HepG2 (cell line): ENCODE data around the gene ELOVL5. TPM values are rescaled to one million over a fixed set of nuclear protein-coding genes. Genes with fewer than 3 reads are reported as not detected.

ENCODE experiments used
- HNRNPL ChIP-seq: fragments of 200-400 bp; formaldehyde crosslinking; IDR thresholded peaks from 2 replicates; pipeline ENCODE4 v1.6.1; 2017; ENCODE audit warnings: mild to moderate bottlenecking, low read depth, low read length
- JARID2 ChIP-seq: sonication (generic); formaldehyde crosslinking; IDR thresholded peaks from 2 replicates; pipeline ENCODE4 v1.8.1; 2023; ENCODE audit warnings: missing genetic modification reagents, inconsistent platforms; ENCODE audit not compliant: insufficient replicate concordance
- MIER2 ChIP-seq: IDR thresholded peaks from 2 replicates; pipeline ENCODE4 v1.6.1; 2016; ENCODE audit warnings: missing biosample characterization, missing genetic modification reagents
- NAIF1 ChIP-seq: sonication (generic); formaldehyde crosslinking; IDR thresholded peaks from 2 replicates; pipeline ENCODE4 v1.5.0; 2020; ENCODE audit warnings: mild to moderate bottlenecking, missing genetic modification reagents, borderline replicate concordance
- ZBTB20 ChIP-seq: sonication (generic); formaldehyde crosslinking; IDR thresholded peaks from 2 replicates; pipeline ENCODE4 v1.8.1; 2023; ENCODE audit warnings: missing genetic modification reagents, low read depth, mild to moderate bottlenecking, borderline replicate concordance
- polyA plus RNA-seq, 8 experiments: library from polyadenylated mRNA; depleted of rRNA in 3 of 8; stranded (reverse) in 7 of 8; unstranded in 1 of 8; fragments of >200 nt; fragmentation: Illumina TruSeq in 4 of 8; extraction: Trizol in 4 of 8; gene quantifications; 2 replicates each; pipeline versions ENCODE4 v1.2.1 to v1.2.3, GENCODE V29; 2011 to 2016; ENCODE audit warnings: low read depth in 4 of 8, missing spikeins in 1 of 8, mixed read lengths in 1 of 8; ENCODE audit not compliant: insufficient read depth in 1 of 8
- total RNA-seq, 5 experiments: library from RNA; depleted of rRNA; stranded (reverse); fragments of >200 nt; fragmentation: Illumina TruSeq; extraction: Trizol; gene quantifications; 2 replicates each; pipeline ENCODE4 v1.2.3, GENCODE V29; 2016; ENCODE audit warnings: low read depth in 1 of 5
- TF ChIP-seq, protein P1 (sequence below): sonication (generic); formaldehyde crosslinking; IDR thresholded peaks from one replicate; pipeline ENCODE4 v1.5.1; 2020; ENCODE audit warnings: mild to moderate bottlenecking, missing genetic modification reagents; ENCODE audit errors: not compliant biosample characterization
- TF ChIP-seq, protein P2 (sequence below): sonication (generic); formaldehyde crosslinking; conservative IDR thresholded peaks from 2 replicates; pipeline ENCODE4 v1.4.0; 2020; ENCODE audit warnings: missing genetic modification reagents
- TF ChIP-seq, protein P3 (sequence below): sonication (generic); formaldehyde crosslinking; IDR thresholded peaks from 2 replicates; pipeline ENCODE4 v1.8.0; 2022; ENCODE audit warnings: mild to moderate bottlenecking, missing genetic modification reagents, moderate library complexity
- TF ChIP-seq, protein P4 (sequence below): IDR thresholded peaks from 2 replicates; pipeline ENCODE4 v1.6.1; 2016; ENCODE audit warnings: missing biosample characterization, missing genetic modification reagents, low read depth
- TF ChIP-seq, protein P5 (sequence below): sonication (generic); formaldehyde crosslinking; IDR thresholded peaks from 2 replicates; pipeline ENCODE4 v1.5.1; 2020; ENCODE audit warnings: missing genetic modification reagents, mild to moderate bottlenecking, borderline replicate concordance

Gene ELOVL5
- total and polyA plus RNA-seq, 2 of the 13 experiments (the other 11 are each of a cell fraction or from before 2014, with no cell fraction given) = 50.1 to 72.4 TPM

DNA sequence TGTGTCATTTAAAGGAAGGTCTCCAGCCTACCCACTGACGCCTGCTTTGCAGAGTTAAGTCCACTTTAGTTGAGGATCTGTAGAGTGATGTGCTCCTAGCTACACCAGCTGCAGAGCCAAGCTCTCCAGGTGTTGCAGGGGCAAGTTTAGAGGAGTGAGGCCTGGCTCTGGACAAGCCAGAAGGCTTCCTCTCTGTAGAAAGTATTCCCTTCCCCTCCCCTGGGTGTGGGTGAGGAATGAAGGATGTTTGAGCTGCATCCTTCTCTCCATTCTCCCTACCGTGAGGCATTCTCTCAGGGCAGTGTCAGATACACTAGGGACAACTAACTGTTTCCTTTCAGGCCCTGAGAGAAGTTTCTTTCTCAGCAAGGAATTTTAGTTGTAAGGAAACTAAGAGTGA is 66.5 kb downstream of the ELOVL5 start (continued):
- TF ChIP-seq, protein P1, sequence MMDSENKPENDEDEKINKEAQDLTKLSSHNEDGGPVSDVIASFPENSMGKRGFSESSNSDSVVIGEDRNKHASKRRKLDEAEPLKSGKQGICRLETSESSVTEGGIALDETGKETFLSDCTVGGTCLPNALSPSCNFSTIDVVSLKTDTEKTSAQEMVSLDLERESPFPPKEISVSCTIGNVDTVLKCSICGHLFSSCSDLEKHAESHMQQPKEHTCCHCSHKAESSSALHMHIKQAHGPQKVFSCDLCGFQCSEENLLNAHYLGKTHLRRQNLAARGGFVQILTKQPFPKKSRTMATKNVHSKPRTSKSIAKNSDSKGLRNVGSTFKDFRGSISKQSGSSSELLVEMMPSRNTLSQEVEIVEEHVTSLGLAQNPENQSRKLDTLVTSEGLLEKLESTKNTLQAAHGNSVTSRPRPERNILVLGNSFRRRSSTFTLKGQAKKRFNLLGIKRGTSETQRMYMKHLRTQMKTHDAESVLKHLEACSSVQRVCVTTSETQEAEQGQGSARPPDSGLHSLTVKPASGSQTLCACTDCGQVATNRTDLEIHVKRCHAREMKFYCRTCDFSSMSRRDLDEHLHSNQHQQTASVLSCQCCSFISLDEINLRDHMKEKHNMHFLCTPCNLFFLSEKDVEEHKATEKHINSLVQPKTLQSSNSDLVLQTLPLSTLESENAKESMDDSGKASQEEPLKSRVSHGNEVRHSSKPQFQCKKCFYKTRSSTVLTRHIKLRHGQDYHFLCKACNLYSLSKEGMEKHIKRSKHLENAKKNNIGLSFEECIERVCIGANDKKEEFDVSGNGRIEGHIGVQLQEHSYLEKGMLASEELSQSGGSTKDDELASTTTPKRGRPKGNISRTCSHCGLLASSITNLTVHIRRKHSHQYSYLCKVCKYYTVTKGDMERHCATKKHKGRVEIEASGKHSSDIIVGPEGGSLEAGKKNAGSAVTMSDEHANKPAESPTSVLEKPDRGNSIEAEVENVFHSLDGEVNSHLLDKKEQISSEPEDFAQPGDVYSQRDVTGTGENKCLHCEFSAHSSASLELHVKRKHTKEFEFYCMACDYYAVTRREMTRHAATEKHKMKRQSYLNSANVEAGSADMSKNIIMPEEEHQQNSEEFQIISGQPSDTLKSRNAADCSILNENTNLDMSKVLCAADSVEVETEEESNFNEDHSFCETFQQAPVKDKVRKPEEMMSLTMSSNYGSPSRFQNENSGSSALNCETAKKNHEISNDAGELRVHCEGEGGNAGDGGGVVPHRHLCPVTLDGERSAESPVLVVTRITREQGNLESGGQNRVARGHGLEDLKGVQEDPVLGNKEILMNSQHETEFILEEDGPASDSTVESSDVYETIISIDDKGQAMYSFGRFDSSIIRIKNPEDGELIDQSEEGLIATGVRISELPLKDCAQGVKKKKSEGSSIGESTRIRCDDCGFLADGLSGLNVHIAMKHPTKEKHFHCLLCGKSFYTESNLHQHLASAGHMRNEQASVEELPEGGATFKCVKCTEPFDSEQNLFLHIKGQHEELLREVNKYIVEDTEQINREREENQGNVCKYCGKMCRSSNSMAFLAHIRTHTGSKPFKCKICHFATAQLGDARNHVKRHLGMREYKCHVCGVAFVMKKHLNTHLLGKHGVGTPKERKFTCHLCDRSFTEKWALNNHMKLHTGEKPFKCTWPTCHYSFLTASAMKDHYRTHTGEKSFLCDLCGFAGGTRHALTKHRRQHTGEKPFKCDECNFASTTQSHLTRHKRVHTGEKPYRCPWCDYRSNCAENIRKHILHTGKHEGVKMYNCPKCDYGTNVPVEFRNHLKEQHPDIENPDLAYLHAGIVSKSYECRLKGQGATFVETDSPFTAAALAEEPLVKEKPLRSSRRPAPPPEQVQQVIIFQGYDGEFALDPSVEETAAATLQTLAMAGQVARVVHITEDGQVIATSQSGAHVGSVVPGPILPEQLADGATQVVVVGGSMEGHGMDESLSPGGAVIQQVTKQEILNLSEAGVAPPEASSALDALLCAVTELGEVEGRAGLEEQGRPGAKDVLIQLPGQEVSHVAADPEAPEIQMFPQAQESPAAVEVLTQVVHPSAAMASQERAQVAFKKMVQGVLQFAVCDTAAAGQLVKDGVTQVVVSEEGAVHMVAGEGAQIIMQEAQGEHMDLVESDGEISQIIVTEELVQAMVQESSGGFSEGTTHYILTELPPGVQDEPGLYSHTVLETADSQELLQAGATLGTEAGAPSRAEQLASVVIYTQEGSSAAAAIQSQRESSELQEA = no peak
- TF ChIP-seq JARID2 (CRISPR knock-in tag) = no peak
- TF ChIP-seq, protein P2, sequence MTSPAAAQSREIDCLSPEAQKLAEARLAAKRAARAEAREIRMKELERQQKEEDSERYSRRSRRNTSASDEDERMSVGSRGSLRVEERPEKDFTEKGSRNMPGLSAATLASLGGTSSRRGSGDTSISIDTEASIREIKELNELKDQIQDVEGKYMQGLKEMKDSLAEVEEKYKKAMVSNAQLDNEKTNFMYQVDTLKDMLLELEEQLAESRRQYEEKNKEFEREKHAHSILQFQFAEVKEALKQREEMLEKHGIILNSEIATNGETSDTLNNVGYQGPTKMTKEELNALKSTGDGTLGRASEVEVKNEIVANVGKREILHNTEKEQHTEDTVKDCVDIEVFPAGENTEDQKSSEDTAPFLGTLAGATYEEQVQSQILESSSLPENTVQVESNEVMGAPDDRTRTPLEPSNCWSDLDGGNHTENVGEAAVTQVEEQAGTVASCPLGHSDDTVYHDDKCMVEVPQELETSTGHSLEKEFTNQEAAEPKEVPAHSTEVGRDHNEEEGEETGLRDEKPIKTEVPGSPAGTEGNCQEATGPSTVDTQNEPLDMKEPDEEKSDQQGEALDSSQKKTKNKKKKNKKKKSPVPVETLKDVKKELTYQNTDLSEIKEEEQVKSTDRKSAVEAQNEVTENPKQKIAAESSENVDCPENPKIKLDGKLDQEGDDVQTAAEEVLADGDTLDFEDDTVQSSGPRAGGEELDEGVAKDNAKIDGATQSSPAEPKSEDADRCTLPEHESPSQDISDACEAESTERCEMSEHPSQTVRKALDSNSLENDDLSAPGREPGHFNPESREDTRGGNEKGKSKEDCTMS = no peak
- TF ChIP-seq, protein P3, sequence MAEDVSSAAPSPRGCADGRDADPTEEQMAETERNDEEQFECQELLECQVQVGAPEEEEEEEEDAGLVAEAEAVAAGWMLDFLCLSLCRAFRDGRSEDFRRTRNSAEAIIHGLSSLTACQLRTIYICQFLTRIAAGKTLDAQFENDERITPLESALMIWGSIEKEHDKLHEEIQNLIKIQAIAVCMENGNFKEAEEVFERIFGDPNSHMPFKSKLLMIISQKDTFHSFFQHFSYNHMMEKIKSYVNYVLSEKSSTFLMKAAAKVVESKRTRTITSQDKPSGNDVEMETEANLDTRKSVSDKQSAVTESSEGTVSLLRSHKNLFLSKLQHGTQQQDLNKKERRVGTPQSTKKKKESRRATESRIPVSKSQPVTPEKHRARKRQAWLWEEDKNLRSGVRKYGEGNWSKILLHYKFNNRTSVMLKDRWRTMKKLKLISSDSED (CRISPR knock-in tag) = no peak
- TF ChIP-seq MIER2 (CRISPR knock-in tag) = no peak
- TF ChIP-seq, protein P4, sequence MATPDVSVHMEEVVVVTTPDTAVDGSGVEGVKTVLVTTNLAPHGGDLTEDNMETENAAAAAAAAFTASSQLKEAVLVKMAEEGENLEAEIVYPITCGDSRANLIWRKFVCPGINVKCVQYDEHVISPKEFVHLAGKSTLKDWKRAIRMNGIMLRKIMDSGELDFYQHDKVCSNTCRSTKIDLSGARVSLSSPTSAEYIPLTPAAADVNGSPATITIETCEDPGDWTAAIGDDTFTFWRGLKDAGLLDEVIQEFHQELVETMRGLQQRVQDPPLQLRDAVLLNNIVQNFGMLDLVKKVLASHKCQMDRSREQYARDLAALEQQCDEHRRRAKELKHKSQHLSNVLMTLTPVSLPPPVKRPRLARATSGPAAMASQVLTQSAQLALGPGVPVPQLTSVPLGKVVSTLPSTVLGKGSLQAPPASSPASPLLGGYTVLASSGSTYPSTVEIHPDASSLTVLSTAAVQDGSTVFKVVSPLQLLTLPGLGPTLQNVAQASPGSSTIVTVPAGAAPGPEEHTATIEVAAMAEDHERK (CRISPR knock-in tag) = no peak
- no peak for TF ChIP-seq NAIF1 (CRISPR knock-in tag)
- no peak for TF ChIP-seq ZBTB20 (CRISPR knock-in tag)
- TF ChIP-seq, protein P5, sequence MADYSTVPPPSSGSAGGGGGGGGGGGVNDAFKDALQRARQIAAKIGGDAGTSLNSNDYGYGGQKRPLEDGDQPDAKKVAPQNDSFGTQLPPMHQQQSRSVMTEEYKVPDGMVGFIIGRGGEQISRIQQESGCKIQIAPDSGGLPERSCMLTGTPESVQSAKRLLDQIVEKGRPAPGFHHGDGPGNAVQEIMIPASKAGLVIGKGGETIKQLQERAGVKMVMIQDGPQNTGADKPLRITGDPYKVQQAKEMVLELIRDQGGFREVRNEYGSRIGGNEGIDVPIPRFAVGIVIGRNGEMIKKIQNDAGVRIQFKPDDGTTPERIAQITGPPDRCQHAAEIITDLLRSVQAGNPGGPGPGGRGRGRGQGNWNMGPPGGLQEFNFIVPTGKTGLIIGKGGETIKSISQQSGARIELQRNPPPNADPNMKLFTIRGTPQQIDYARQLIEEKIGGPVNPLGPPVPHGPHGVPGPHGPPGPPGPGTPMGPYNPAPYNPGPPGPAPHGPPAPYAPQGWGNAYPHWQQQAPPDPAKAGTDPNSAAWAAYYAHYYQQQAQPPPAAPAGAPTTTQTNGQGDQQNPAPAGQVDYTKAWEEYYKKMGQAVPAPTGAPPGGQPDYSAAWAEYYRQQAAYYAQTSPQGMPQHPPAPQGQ (CRISPR knock-in tag) = no peak
- TF ChIP-seq HNRNPL = no peak
